Transverse colon (tissue), 4 donors: ENCODE measurements around the gene ITGB3BP.

Source experiments
- CTCF ChIP-seq, 5 experiments: fragments of 200-600 bp in 3 of 5; fragments of 450-650 bp in 2 of 5; sonication (generic) in 3 of 5; IDR thresholded peaks; 1 replicate in 2 of 5; 2 replicates in 3 of 5; pipeline ENCODE4 v1.5.1; 2016 to 2017; ENCODE audit warnings: antibody characterized with exemption in 5 of 5, inconsistent platforms in 3 of 5, mild to moderate bottlenecking in 2 of 5, moderate library complexity in 1 of 5
- EP300 ChIP-seq: sonication (generic); formaldehyde crosslinking; IDR thresholded peaks from one replicate; pipeline ENCODE4 v1.6.1; 2017; ENCODE audit warnings: antibody characterized with exemption, low read depth
- POLR2AphosphoS5 ChIP-seq, 3 donors: sonication (generic); formaldehyde crosslinking; IDR thresholded peaks; one replicate each; pipeline ENCODE4 v1.6.1; 2016; ENCODE audit warnings: antibody characterized with exemption in 3 of 3

- TF ChIP-seq CTCF (IDR thresholded peaks at IDR 0.05) (no peak), EP300 (no peak), POLR2AphosphoS5 (IDR thresholded peaks at IDR 0.05) (no peak)
These were observed 36.4 kb downstream of the ITGB3BP start for GRCh38 chr1:63486629-63487028.
